ENCODE results near the gene SENP3. TPM values are rescaled to one million over a fixed set of nuclear protein-coding genes. Genes with fewer than 3 reads are reported as not detected.
"Not testable (repeated sequence)": the region's sequence is repeated elsewhere in the genome, so short reads cannot be mapped to it uniquely, and the experiment has no call there.

SENP3 gene
- total RNA-seq, 1 donor from 2014 or later: 102 TPM

GRCh38 chr17:7590743-7591142 lies 29.0 kb downstream of the SENP3 start:
- no peak for FAIRE-seq
- DNase-seq (ENCODE audit: low spot score in 2 of 2): no peak

DNA sequence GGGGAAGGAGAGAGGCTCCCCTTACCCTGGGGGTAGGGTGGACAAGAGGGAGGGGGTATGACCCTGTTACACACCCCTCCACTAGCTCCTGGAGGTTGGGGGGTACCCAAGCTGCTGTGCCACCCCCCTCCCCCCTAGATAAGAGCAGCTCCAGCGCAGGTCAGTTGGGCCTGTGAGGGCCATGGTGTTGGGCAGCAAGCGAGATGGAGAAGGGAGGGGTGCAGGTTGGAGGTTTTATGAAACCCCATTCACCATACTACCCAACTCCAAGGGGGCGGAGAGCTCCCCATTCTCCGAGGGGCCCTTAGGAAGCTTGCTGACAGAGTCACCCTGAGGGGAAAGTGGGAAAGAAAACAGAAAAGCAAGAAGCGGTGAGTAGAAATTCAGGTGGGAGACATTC lies 29.9 kb downstream of the SENP3 start:
- DNase-seq (ENCODE audit: low spot score in 2 of 2) (no peak), FAIRE-seq (no peak)

GRCh38 chr17:7592422-7593021 lies 30.8 kb downstream of the SENP3 start:
- no peak for DNase-seq (ENCODE audit: low spot score in 2 of 2)
- FAIRE-seq: no peak

DNA sequence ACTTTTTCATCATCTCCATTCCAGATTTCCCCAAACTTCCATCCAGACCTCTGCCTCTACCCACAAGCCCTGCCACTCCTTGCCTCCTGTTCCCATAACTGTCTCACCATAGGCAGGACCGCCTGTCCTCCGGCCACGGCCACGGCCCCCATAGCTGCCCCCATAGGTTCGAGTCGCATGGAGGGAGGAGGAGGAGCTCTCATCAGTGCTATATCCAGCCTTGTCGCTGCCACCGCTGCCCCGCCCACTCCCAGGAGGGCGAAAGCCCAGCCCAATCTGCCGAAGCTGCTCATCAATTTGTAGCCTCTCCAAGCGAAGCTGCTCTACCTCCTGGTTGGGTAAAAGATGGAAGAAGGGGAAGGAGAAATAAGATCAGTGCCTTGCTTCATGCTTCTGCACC lies 31.6 kb downstream of the SENP3 start:
- FAIRE-seq (no peak), DNase-seq (ENCODE audit: low spot score in 2 of 2) (no peak)

DNA sequence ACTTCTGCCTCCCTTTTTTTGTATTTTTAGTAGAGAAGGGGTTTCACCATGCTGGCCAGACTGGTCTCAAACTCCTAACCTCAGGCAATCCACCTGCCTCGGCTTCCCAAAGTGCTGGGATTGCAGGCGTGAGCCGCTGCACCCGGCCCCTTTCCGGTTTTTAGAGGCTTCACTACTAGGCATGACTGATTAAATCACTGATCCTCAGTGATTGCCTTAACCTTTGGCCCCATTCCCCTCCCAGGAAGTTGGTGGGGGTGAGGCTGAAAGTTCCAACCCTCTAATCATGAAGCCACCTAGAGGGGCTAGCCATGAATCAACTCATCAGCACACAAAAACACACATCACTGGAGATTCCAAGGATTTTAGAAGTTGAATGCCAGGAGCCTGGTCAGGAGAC lies 35.8 kb downstream of the SENP3 start:
- DNase-seq (ENCODE audit: low spot score in 2 of 2); FAIRE-seq: not testable (repeated sequence)

GRCh38 chr17:7606280-7606679 lies 44.6 kb downstream of the SENP3 start:
- FAIRE-seq (no peak), DNase-seq (ENCODE audit: low spot score in 2 of 2) (no peak)

GRCh38 chr17:7610641-7611040 lies 48.9 kb downstream of the SENP3 start:
- no peak for FAIRE-seq
- no peak for DNase-seq (ENCODE audit: low spot score in 2 of 2)

GRCh38 chr17:7611635-7612293 lies 50.0 kb downstream of the SENP3 start:
- no peak for FAIRE-seq

DNA sequence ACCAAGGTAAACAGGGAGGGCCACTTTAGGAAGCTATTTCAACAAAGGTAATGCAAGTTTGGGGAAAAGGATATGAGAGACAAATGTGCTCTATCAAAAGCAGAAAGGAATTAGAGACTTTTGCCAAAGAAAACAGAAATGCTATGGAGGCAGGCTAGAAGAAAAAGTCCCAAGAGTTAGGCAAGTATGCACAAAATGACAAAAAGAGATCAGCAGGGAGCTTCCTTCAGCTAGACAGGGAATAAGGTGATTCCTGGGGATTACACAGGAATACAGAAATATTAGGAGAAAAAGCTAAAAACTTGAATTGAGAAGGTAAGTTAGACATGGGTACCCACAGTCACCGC lies 50.5 kb downstream of the SENP3 start:
- FAIRE-seq (no peak), DNase-seq (ENCODE audit: low spot score in 2 of 2) (no peak)

More at GRCh38 chr17:7611635-7612293, 50.0 kb downstream of the SENP3 start:
- no peak for DNase-seq (ENCODE audit: low spot score in 2 of 2)

DNA sequence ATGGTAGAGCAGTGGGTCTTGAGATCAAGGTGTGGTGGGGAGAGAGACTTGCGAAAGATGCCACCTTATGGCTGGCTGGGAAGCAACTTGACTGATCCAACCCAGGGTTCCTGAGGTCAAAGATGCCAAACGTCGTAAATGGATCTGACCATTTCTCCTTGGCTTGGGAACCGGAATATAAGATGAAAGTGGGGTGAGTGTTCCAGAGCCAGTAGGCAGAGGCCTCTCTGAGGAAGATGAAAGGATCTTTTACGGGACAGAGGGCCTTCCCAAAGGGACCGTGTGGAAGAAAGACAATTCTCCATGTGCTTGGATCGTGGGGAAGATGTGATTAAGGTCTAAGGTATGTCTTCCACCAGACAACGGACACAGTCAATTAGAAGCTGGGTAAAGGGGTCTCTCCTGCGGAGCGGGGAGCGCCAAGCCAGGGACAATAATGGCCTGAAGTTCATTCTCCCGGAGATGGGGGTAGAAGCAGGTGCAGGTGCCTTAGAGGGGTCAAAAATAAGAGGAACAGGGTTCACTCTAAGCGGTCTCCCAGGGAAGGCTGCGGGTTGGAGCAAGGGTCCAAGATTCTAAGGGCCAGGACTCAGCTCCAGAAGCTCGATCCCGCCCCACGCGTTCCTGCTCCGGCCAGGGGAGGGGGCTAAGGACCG lies 52.2 kb downstream of the SENP3 start:
- FAIRE-seq (no peak), DNase-seq (ENCODE audit: low spot score in 2 of 2) (no peak)

GRCh38 chr17:7614425-7615264 lies 52.9 kb downstream of the SENP3 start, which contains the start of gene FXR2:
TSS of gene FXR2 (minus strand) at chr17:7614897. CDS start at chr17:7614532, 365 bp downstream.
- FAIRE-seq: peak; percentile 84
- peak; percentile 99 for DNase-seq (ENCODE audit: low spot score in 2 of 2)

- no peak for FAIRE-seq
Observed at GRCh38 chr17:7615265-7615747, 53.6 kb downstream of the SENP3 start.

DNA sequence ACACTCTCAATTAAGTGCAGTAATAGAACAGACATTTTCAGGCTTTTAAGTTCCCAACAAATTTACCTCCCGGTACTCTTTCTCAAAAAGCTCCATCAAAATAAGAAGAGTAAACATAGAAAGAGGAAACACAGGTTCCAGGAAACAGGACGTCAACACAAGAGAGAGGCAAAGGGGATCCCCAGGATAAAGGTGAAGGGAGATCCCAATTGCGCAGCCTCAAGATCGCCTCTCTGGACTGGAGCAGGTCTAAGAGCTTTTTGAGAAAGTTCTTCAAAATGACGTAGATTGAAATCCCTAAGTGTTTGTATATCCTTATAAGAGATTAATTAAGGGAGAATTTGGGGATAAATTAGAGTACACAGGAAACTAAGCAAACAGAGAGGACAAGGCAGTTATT lies 56.9 kb downstream of the SENP3 start:
- DNase-seq (ENCODE audit: low spot score in 2 of 2): no peak
- FAIRE-seq: no peak

More at GRCh38 chr17:7615265-7615747, 53.6 kb downstream of the SENP3 start:
- DNase-seq (ENCODE audit: low spot score in 2 of 2): no peak

- DNase-seq (ENCODE audit: low spot score in 2 of 2): no peak
- FAIRE-seq: no peak
Observed at GRCh38 chr17:7620835-7621234, 59.1 kb downstream of the SENP3 start.

Small RNA genes lying within 50 kb of the gene (small RNA-seq; reads per million reads assigned to genes)
- not detected for gene CD68
- not detected for gene RF00019
- not detected for gene SNORA48
- gene SNORD10: not detected

Other genes starting within 250 kb of the SENP3 start
- gene GPS2, start 246.6 kb upstream of the SENP3 start, total RNA-seq: 35.5 TPM
- 44.8 TPM for gene NEURL4, start 232.6 kb upstream of the SENP3 start, total RNA-seq
- 0.41 TPM for gene ACAP1, start 225.4 kb upstream of the SENP3 start, total RNA-seq
- 3.3 TPM for gene KCTD11, start 209.8 kb upstream of the SENP3 start, total RNA-seq
- not detected for gene TMEM95, start 206.8 kb upstream of the SENP3 start, total RNA-seq
- 0.82 TPM for gene TNK1, start 180.8 kb upstream of the SENP3 start, total RNA-seq
- 10.6 TPM for gene PLSCR3, start 167.4 kb upstream of the SENP3 start, total RNA-seq
- gene TMEM256, start 157.8 kb upstream of the SENP3 start, total RNA-seq: 80.3 TPM
- 8.2 TPM for gene NLGN2, start 154.1 kb upstream of the SENP3 start, total RNA-seq
- gene SPEM1, start 141.6 kb upstream of the SENP3 start, total RNA-seq: not detected
- gene SPEM2, start 136.3 kb upstream of the SENP3 start, total RNA-seq: not detected
- not detected for gene SPEM3, start 133.1 kb upstream of the SENP3 start, total RNA-seq
- gene TMEM102, start 126.5 kb upstream of the SENP3 start, total RNA-seq: 2.0 TPM
- 5.3 TPM for gene FGF11, start 122.4 kb upstream of the SENP3 start, total RNA-seq
- 16.7 TPM for gene CHRNB1, start 116.9 kb upstream of the SENP3 start, total RNA-seq
- gene ZBTB4, start 82.3 kb upstream of the SENP3 start, total RNA-seq: 11.8 TPM
- gene SLC35G6, start 80.5 kb upstream of the SENP3 start, total RNA-seq: not detected
- 33.0 TPM for gene POLR2A, start 77.6 kb upstream of the SENP3 start, total RNA-seq
- 3.7 TPM for gene TNFSF12, start 12.9 kb upstream of the SENP3 start, total RNA-seq
- gene TNFSF13, start 3.2 kb upstream of the SENP3 start, total RNA-seq: 1.2 TPM
- 1.2 TPM for gene CD68, start 17.7 kb downstream of the SENP3 start, total RNA-seq
- 35.1 TPM for gene MPDU1, start 21.9 kb downstream of the SENP3 start, total RNA-seq
- gene SOX15, start 28.2 kb downstream of the SENP3 start, total RNA-seq: 1.2 TPM
- gene FXR2, start 53.0 kb downstream of the SENP3 start, total RNA-seq: 68.1 TPM
- 31.4 TPM for gene SAT2, start 65.9 kb downstream of the SENP3 start, total RNA-seq
- gene SHBG, start 68.2 kb downstream of the SENP3 start, total RNA-seq: not detected
- 8.2 TPM for gene ATP1B2, start 89.0 kb downstream of the SENP3 start, total RNA-seq
- gene TP53, start 125.6 kb downstream of the SENP3 start, total RNA-seq: 6.9 TPM
- 11.8 TPM for gene WRAP53, start 126.6 kb downstream of the SENP3 start, total RNA-seq
- 17.5 TPM for gene EFNB3, start 143.3 kb downstream of the SENP3 start, total RNA-seq
- gene DNAH2, start 155.8 kb downstream of the SENP3 start, total RNA-seq: 1.2 TPM

All from frontal cortex (tissue), 4 donors.